ENCODE data around the gene HIPK4. TPM values are rescaled to one million over a fixed set of nuclear protein-coding genes. Genes with fewer than 3 reads are reported as not detected.

The HIPK4 gene
- total RNA-seq, 2 donors from 2014 or later = not detected

- Histone ChIP-seq H3K4me3 (no peak overlapping the region), H3K27ac (peak overlapping the region; percentile 98), H3K9me3 (no peaks in the 10 kb centered on the region), H3K36me3 (no peaks in the 10 kb centered on the region), H3K27me3 (no peaks in the 10 kb centered on the region), H3K4me1 (peaks cover 4% of the 10 kb centered on the region), H3K9ac (ENCODE audit: low read depth in 2 of 2, low read length in 2 of 2) (peak overlapping the region; percentile 95)
- TF ChIP-seq CTCF (IDR thresholded peaks at IDR 0.05) = no peak
- DNase-seq = no peak
- intact Hi-C loops (cut with DNase I) = no loop called here
Measured at GRCh38 chr19:40421993-40422747, 32.2 kb upstream of the HIPK4 start.

GRCh38 chr19:40420766-40421765 lies 31.1 kb upstream of the HIPK4 start:
- Histone ChIP-seq H3K27ac (peak overlapping the region; percentile 98), H3K9ac (ENCODE audit: low read depth in 2 of 2, low read length in 2 of 2) (peak overlapping the region; percentile 95), H3K36me3 (no peaks in the 10 kb centered on the region), H3K27me3 (no peaks in the 10 kb centered on the region), H3K9me3 (no peaks in the 10 kb centered on the region), H3K4me3 (peak overlapping the region; percentile 44), H3K4me1 (peaks cover 4% of the 10 kb centered on the region)
- peak; percentile 95 for TF ChIP-seq CTCF (IDR thresholded peaks at IDR 0.05)
- peak; percentile 95 for DNase-seq
- intact Hi-C loops (cut with DNase I) = no loop called here

- no peak for DNase-seq
- Histone ChIP-seq H3K9ac (ENCODE audit: low read depth in 2 of 2, low read length in 2 of 2) (peak overlapping the region; percentile 95), H3K27ac (peak overlapping the region; percentile 98), H3K4me1 (peaks cover 4% of the 10 kb centered on the region), H3K36me3 (no peaks in the 10 kb centered on the region), H3K4me3 (peak overlapping the region; percentile 44), H3K9me3 (no peaks in the 10 kb centered on the region), H3K27me3 (no peaks in the 10 kb centered on the region)
- TF ChIP-seq CTCF (IDR thresholded peaks at IDR 0.05) = no peak
- intact Hi-C loops (cut with DNase I) = no loop called here
Measured at GRCh38 chr19:40420451-40420765, 30.4 kb upstream of the HIPK4 start.

GRCh38 chr19:40419780-40420179 lies 29.8 kb upstream of the HIPK4 start:
- DNase-seq = no peak
- no peak overlapping the region for H3K27ac ChIP-seq
- H3K36me3 ChIP-seq = no peaks in the 10 kb centered on the region
- no peak for TF ChIP-seq CTCF (IDR thresholded peaks at IDR 0.05)
- intact Hi-C loops (cut with DNase I) = no loop called here
- H3K4me3 ChIP-seq = no peak overlapping the region
- no peaks in the 10 kb centered on the region for H3K27me3 ChIP-seq
- peaks cover 4% of the 10 kb centered on the region for H3K4me1 ChIP-seq
- no peaks in the 10 kb centered on the region for H3K9me3 ChIP-seq
- no peak overlapping the region for H3K9ac ChIP-seq (ENCODE audit: low read depth in 2 of 2, low read length in 2 of 2)

- intact Hi-C loops (cut with DNase I) = no loop called here
- no peaks in the 10 kb centered on the region for H3K36me3 ChIP-seq
- no peaks in the 10 kb centered on the region for H3K27me3 ChIP-seq
- no peak overlapping the region for H3K9ac ChIP-seq (ENCODE audit: low read depth in 2 of 2, low read length in 2 of 2)
- peaks cover 2% of the 10 kb centered on the region for H3K4me1 ChIP-seq
- H3K9me3 ChIP-seq = no peaks in the 10 kb centered on the region
- H3K27ac ChIP-seq = no peak overlapping the region
- no peak overlapping the region for H3K4me3 ChIP-seq
- no peak for DNase-seq
- no peak for TF ChIP-seq CTCF (IDR thresholded peaks at IDR 0.05)
Measured at GRCh38 chr19:40419066-40419612, 29.2 kb upstream of the HIPK4 start.

Data from colonic mucosa (tissue), 4 donors.